Breast epithelium (tissue), 3 donors: ENCODE results near the gene ZSWIM8.

Source experiments
- CTCF ChIP-seq, 3 donors: fragments of 450-650 bp; IDR thresholded peaks; one replicate each; pipeline ENCODE4 v1.5.1; 2016 to 2017; ENCODE audit warnings: antibody characterized with exemption in 3 of 3, mild to moderate bottlenecking in 3 of 3, moderate library complexity in 3 of 3
- POLR2A ChIP-seq: fragments of 450-650 bp; IDR thresholded peaks from one replicate; pipeline ENCODE4 v1.6.1; 2016; ENCODE audit warnings: antibody characterized with exemption, mild to moderate bottlenecking, moderate library complexity
- POLR2AphosphoS5 ChIP-seq, 3 donors: sonication (generic); formaldehyde crosslinking; IDR thresholded peaks; one replicate each; pipeline ENCODE4 v1.6.1; 2017; ENCODE audit warnings: antibody characterized with exemption in 3 of 3

GRCh38 chr10:73769396-73769795 lies 16.0 kb upstream of the ZSWIM8 start:
- no peak for TF ChIP-seq CTCF (IDR thresholded peaks at IDR 0.05)
- no peak for TF ChIP-seq POLR2A
- TF ChIP-seq POLR2AphosphoS5 (IDR thresholded peaks at IDR 0.05): no peak
